CD4-positive, alpha-beta T cell treated with Interleukin-4 for 4 hours (primary cell): ENCODE measurements around the gene CD37.
A peak's percentile ranks its signal among the peaks of the same experiment; 100 is the strongest.
"Not testable (repeated sequence)": the region's sequence is repeated elsewhere in the genome, so short reads cannot be mapped to it uniquely, and the experiment has no call there.

Experiments
- DNase-seq: peaks from one replicate; pipeline ENCODE4 v3.0.0-alpha.2; 2020

CD37 gene

GRCh38 chr19:49348305-49349189, 13.3 kb downstream of the CD37 start:
- no peak for DNase-seq

GRCh38 chr19:49349567-49349966, 14.4 kb downstream of the CD37 start:
- DNase-seq, result no peak

GRCh38 chr19:49355909-49356353, 20.7 kb downstream of the CD37 start:
- no peak for DNase-seq

GRCh38 chr19:49356382-49356781, 21.2 kb downstream of the CD37 start:
- no peak for DNase-seq

GRCh38 chr19:49357186-49357585, 22.0 kb downstream of the CD37 start:
- no peak for DNase-seq

GRCh38 chr19:49359851-49360820, 24.9 kb downstream of the CD37 start:
- no peak for DNase-seq

GRCh38 chr19:49361438-49362047, 26.3 kb downstream of the CD37 start:
- DNase-seq, result no peak

- no peak for DNase-seq
These were observed 27.1 kb downstream of the CD37 start, which contains the start of gene TEAD2 for GRCh38 chr19:49362048-49362928. Gene TEAD2, minus strand, starts transcription at chr19:49362416. Its CDS starts 2,341 bp downstream, at chr19:49360075.

GRCh38 chr19:49362929-49363267, 27.7 kb downstream of the CD37 start:
- DNase-seq, result no peak

- DNase-seq, result peak; percentile 43
These were observed 28.3 kb downstream of the CD37 start, which contains the start of gene DKKL1 for GRCh38 chr19:49363268-49364082. Gene DKKL1, plus strand, starts transcription at chr19:49363877. Its CDS starts 122 bp downstream, at chr19:49363999.

GRCh38 chr19:49364083-49364737, 29.0 kb downstream of the CD37 start:
- DNase-seq, result no peak

- DNase-seq, result no peak
These were observed 30.9 kb downstream of the CD37 start for GRCh38 chr19:49366110-49366509.

- no peak for DNase-seq
These were observed 33.6 kb downstream of the CD37 start for GRCh38 chr19:49368711-49369358.

GRCh38 chr19:49371184-49371583, 36.0 kb downstream of the CD37 start:
- DNase-seq, result no peak

GRCh38 chr19:49373174-49373573, 38.0 kb downstream of the CD37 start:
- not testable (repeated sequence) for DNase-seq

- DNase-seq, result no peak
These were observed 39.6 kb downstream of the CD37 start for GRCh38 chr19:49374665-49375434.

- no peak for DNase-seq
These were observed 43.3 kb downstream of the CD37 start for GRCh38 chr19:49378512-49378911.

- DNase-seq, result no peak
These were observed 45.2 kb downstream of the CD37 start for GRCh38 chr19:49380391-49380790.

- DNase-seq, result no peak
These were observed 47.4 kb downstream of the CD37 start for GRCh38 chr19:49382639-49383038.
